ENCODE results near the gene REPIN1.

GRCh38 chr7:150420987-150421674 is 52.5 kb downstream of the REPIN1 start:
- TF ChIP-seq ELF1 (IDR thresholded peaks at IDR 0.05) (no peak), CTCF (IDR thresholded peaks at IDR 0.05) (peak; percentile 99), TAF1 (IDR thresholded peaks at IDR 0.05; ENCODE audit: borderline replicate concordance, low read depth, low read length) (no peak)
